HUDEP-2 (cell line): Measurements from ENCODE around the gene WNT9A.
"Not testable (repeated sequence)": the region's sequence is repeated elsewhere in the genome, so short reads cannot be mapped to it uniquely, and the experiment has no call there.

Experiments
- DNase-seq, 76 experiments: peaks; one replicate each; lab custom pipeline; 2025; ENCODE audit not compliant: unreplicated experiment in 76 of 76; lab: John Stamatoyannopoulos, UW

The WNT9A gene

GRCh38 chr1:227913764-227914721 is 33.7 kb downstream of the WNT9A start:
- DNase-seq, result no peak

- DNase-seq, result no peak
Observed at GRCh38 chr1:227913396-227913763, 34.4 kb downstream of the WNT9A start.

GRCh38 chr1:227912866-227913265 is 34.9 kb downstream of the WNT9A start:
- no peak for DNase-seq

DNA sequence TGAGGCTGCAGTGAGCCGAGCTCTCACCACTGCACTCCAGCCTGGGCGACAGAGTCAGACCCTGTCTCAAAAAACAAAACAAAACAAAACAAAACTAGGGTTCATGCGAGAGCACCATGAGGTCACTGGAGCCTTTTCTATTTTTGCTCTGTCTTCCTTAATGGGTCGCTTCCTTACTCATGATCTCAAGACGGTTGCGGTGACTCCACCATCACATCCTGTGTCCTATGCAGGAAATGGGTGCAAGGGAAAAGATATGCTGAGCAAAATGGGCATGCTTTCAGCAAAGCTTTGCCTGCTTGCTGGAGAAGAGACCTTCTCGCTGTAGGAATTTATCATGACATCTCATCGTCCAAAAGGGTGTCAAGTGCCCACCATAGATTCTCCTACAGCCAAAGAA is 36.4 kb downstream of the WNT9A start:
- DNase-seq, result no peak

DNA sequence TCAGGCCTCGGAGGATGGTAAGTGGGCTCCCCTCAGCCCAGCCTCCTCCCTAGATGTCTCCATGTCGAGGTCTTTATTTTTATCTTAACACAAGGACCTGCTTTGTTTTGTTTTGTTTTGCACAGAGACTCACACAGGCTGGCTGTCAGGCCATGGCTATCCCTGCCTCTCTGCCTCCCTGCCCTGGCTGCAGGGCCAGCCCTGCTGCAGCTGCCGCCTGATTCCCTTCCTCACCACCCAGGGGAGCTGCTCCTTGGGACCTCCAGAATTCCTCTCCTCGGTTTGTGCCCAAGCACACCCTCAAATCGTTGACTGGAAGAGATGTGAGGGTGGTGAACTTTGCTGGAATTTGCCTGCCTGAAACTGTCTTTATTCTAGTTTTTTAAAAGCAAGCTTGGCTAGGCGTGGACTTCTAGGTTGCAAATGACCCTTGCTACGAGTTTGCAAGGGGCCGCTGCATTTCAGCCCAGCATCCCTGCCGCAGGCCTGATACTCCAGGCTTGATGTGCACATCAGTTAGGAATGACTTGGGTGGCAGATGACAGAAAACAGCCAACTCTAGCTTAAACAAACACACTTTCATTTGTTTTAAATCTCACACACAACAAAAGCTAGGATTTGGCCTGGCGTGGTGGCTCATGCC is 37.1 kb downstream of the WNT9A start:
- no peak for DNase-seq

DNA sequence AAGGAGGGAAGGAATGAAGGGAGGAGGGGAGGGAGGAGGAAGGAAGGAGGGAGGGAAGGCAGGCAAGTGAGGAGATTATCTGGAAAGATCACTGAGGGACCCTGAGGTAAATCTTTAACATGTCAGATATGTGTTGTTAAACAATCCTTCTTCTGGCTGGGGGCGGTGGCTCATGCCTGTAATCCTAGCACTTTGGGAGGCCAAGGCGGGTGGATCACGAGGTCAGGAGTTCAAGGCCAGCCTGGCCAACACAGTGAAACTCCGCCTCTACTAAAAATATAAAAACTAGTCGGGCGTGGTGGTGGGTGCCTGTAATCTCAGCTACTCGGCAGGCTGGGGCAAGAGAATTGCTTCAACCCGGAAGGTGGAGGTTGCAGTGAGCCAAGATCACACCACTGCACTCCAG is 37.8 kb downstream of the WNT9A start:
- not testable (repeated sequence) for DNase-seq

GRCh38 chr1:227909188-227909587 is 38.5 kb downstream of the WNT9A start:
- no peak for DNase-seq

DNA sequence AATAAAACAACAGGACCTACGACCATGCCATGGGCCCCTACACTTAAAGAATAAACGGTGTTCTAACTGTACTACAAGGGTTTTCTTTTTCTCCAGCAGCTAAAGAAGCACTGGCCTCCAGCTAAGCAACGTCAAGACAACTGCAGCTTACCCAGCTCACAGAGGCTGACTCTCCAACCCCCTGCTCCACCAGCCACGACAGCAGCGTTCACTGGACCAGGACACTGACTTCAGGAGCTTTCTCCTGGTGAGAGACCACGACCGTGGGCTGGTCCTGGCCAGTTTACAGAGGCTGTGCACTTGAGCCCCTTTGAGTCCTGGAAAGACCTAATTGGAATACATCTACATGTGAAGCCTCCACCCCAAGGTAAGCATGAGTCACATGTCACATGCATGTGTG is 39.4 kb downstream of the WNT9A start:
- DNase-seq, result no peak

- no peak for DNase-seq
Observed at GRCh38 chr1:227907439-227908015, 40.2 kb downstream of the WNT9A start.

GRCh38 chr1:227906550-227907071 is 41.1 kb downstream of the WNT9A start:
- no peak for DNase-seq

GRCh38 chr1:227905573-227906487 is 41.9 kb downstream of the WNT9A start:
- no peak for DNase-seq

- no peak for DNase-seq
Observed at GRCh38 chr1:227904541-227905335, 43.0 kb downstream of the WNT9A start.

DNA sequence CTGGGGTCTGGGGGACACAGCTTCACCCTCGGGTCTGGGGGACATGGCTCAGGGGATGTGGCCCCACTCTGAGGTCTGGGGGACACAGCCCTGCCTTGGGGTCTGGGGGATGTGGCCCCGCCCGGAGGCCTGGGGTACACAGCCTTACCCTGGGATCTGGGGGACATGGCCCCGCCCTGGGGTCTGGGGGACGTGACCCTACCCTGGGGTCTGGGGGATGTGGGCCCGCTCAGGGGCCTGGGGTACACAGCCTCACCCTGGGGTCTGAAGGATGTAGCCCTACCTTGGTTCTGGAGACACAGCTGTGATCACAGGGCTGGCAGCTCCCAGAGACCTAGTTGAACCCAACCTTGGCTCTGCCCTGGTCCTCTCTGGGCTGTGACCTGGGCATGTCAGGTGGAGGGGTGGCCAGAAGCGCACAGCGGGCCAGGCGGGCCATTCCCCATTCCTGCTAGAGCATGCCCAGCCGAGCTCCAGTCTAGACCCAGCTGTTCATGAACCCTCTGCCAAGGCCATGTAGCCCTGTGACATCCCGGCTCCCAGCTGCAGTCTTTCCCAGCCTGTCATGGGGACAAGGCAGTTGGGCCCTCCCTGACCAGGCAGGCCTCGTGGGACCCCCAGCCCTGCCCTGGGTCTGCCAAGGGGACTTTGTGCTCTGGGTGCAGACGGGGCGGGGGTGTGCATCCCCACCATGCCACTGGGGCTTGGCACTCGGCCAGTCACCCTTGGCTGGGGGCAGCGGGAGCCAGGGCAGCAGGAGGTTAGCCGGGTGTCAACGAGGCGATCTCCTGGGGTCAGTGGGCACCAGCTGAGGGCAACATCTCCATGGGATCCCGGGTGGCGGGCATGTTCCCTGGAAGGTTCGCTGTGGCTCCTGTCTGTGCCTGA is 43.9 kb downstream of the WNT9A start:
- no peak for DNase-seq

DNA sequence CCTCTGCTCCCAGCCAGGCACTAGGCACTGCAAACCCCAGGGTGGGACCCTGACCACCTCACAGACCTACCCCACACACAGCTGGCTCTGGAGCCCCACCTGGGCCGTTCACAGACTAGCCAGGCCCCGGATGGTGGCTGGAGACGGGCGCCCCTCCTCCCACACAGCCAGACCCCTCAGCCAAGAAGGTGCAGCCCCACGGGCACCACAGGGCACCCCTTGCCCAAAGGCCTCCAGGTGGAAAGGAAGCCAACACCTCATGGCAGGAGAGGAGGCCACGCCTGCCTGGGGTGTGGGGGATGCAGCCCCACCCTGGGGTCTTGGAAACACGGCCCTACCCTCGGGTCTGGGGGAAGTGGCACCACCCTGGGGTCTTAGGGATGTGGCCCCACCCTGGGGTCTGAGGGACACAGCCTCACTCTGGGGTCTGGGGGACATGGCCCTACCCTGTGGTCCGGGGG is 44.6 kb downstream of the WNT9A start:
- no peak for DNase-seq

GRCh38 chr1:227902641-227902990 is 45.1 kb downstream of the WNT9A start:
- DNase-seq, result no peak

- DNase-seq, result peak in 7 of 76 experiments; percentile 7 to 30 (median 13)
Observed at GRCh38 chr1:227901906-227902640, 45.7 kb downstream of the WNT9A start.

DNA sequence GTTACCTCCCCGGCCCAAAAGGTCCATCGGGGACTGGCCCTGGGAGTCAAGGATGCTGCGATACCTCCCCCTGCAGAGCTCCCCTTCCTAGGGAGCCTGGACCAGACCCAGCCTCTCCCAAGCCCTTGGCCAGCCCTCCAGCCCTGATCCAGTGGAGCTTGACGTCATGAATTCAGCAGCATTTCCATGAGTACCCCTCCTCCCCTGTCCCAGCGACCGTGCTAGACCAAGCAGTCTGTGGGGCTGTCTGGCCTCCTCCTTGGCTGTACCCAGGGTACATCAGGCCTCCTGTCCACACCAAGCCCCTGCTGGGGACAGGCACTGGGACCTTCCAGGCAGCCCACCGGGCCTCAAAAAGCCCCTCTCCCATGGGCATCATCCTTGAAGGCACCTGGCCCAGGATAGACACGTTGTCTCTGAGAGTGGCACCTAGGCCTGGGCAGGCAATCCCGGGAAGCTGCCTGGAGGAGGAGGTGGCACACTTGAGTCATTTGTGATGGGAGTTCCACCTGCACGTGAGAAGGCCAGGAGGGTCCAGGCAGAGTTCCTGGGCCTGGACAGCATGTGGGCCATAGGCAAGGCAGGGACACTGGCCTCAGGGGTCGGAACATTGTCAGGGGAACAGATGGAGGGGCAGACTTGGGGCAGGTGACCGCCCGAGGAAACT is 46.4 kb downstream of the WNT9A start:
- no peak for DNase-seq
